SK-N-SH treated with all-trans-retinoic acid at 6 μM for 48 hours (cell line): ENCODE results near the gene TMEM69.

Experiments
- ATAC-seq: fragments of 200-7000 bp; cut with Tn5 transposase; 3 replicates; pipeline ENCODE4 v1.9.1; 2020; ENCODE audit warnings: mild to moderate bottlenecking, moderate library complexity
- ARNTL ChIP-seq: fragments of 450-650 bp; formaldehyde crosslinking; IDR thresholded peaks from 2 replicates; pipeline ENCODE4 v1.5.0; 2020; ENCODE audit warnings: low read depth, mild to moderate bottlenecking, moderate library complexity, borderline replicate concordance
- BACH2 ChIP-seq: fragments of 250-450 bp; sonication (Bioruptor Pico); IDR thresholded peaks from 2 replicates; pipeline ENCODE4 v1.9.0; 2021; ENCODE audit warnings: mild to moderate bottlenecking, borderline replicate concordance
- CREB5 ChIP-seq: fragments of 250-450 bp; sonication (Bioruptor Pico); IDR thresholded peaks from 2 replicates; pipeline ENCODE4 v1.5.1; 2020; ENCODE audit warnings: low read depth, mild to moderate bottlenecking, moderate library complexity
- CSDC2 ChIP-seq: fragments of 250-450 bp; sonication (Bioruptor Pico); IDR thresholded peaks from 2 replicates; pipeline ENCODE4 v1.5.0; 2020; ENCODE audit warnings: mild to moderate bottlenecking, moderate library complexity
- CSRNP3 ChIP-seq: fragments of 250-450 bp; sonication (Bioruptor Pico); IDR thresholded peaks from 2 replicates; pipeline ENCODE4 v1.5.1; 2021; ENCODE audit warnings: mild to moderate bottlenecking, moderate library complexity
- GLIS3 ChIP-seq: fragments of 250-450 bp; sonication (Bioruptor Pico); IDR thresholded peaks from 2 replicates; pipeline ENCODE4 v1.5.0; 2020; ENCODE audit warnings: mild to moderate bottlenecking, moderate library complexity
- ISL1 ChIP-seq: fragments of 250-450 bp; sonication (Bioruptor Pico); IDR thresholded peaks from 2 replicates; pipeline ENCODE4 v2.1.2; 2022; ENCODE audit warnings: mild to moderate bottlenecking, moderate library complexity
- OSR1 ChIP-seq: fragments of 250-450 bp; sonication (Bioruptor Pico); IDR thresholded peaks from 2 replicates; pipeline ENCODE4 v1.8.0; 2022; ENCODE audit warnings: moderate library complexity, mild to moderate bottlenecking, inconsistent platforms
- PATZ1 ChIP-seq: fragments of 250-450 bp; sonication (Bioruptor Pico); IDR thresholded peaks from 2 replicates; pipeline ENCODE4 v1.8.0; 2020; ENCODE audit warnings: mild to moderate bottlenecking, moderate library complexity, borderline replicate concordance
- POU6F1 ChIP-seq: fragments of 250-450 bp; sonication (Bioruptor Pico); IDR thresholded peaks from 2 replicates; pipeline ENCODE4 v1.8.0; 2021; ENCODE audit warnings: low read depth, mild to moderate bottlenecking, moderate library complexity, borderline replicate concordance
- PPARA ChIP-seq: fragments of 250-450 bp; sonication (Bioruptor Pico); IDR thresholded peaks from 2 replicates; pipeline ENCODE4 v1.5.0; 2020; ENCODE audit warnings: mild to moderate bottlenecking, borderline replicate concordance
- RARB ChIP-seq: fragments of 250-450 bp; sonication (Bioruptor Pico); IDR thresholded peaks from 2 replicates; pipeline ENCODE4 v1.8.0; 2021; ENCODE audit warnings: mild to moderate bottlenecking, moderate library complexity
- SNAI2 ChIP-seq: fragments of 250-450 bp; sonication (Bioruptor Pico); IDR thresholded peaks from 2 replicates; pipeline ENCODE4 v1.5.0; 2020; ENCODE audit warnings: mild to moderate bottlenecking, moderate library complexity
- TCF4 ChIP-seq: fragments of 250-450 bp; sonication (Bioruptor Pico); IDR thresholded peaks from 2 replicates; pipeline ENCODE4 v1.8.0; 2021; ENCODE audit warnings: mild to moderate bottlenecking, moderate library complexity, borderline replicate concordance
- TOX ChIP-seq: fragments of 250-450 bp; sonication (Bioruptor Pico); IDR thresholded peaks from 2 replicates; pipeline ENCODE4 v1.8.0; 2021; ENCODE audit warnings: mild to moderate bottlenecking, moderate library complexity, borderline replicate concordance
- TSHZ2 ChIP-seq: fragments of 250-450 bp; sonication (Bioruptor Pico); IDR thresholded peaks from 2 replicates; pipeline ENCODE4 v1.5.0; 2020; ENCODE audit warnings: mild to moderate bottlenecking, moderate library complexity
- ZC3H10 ChIP-seq: fragments of 250-450 bp; sonication (Bioruptor Pico); IDR thresholded peaks from 2 replicates; pipeline ENCODE4 v1.5.1; 2021; ENCODE audit warnings: mild to moderate bottlenecking, moderate library complexity
- ZFP3 ChIP-seq: fragments of 250-450 bp; sonication (Bioruptor Pico); IDR thresholded peaks from 2 replicates; pipeline ENCODE4 v1.5.0; 2020; ENCODE audit warnings: mild to moderate bottlenecking, moderate library complexity
- ZFP30 ChIP-seq: fragments of 450-650 bp; formaldehyde crosslinking; IDR thresholded peaks from 2 replicates; pipeline ENCODE4 v1.5.0; 2022; ENCODE audit warnings: mild to moderate bottlenecking, moderate library complexity
- ZNF565 ChIP-seq: fragments of 450-650 bp; formaldehyde crosslinking; conservative IDR thresholded peaks from 2 replicates; pipeline ENCODE4 v1.5.0; 2020; ENCODE audit warnings: low read depth, mild to moderate bottlenecking, moderate library complexity
- ZNF70 ChIP-seq: fragments of 450-650 bp; formaldehyde crosslinking; IDR thresholded peaks from 2 replicates; pipeline ENCODE4 v1.5.0; 2020; ENCODE audit warnings: mild to moderate bottlenecking, moderate library complexity
- ZNF8 ChIP-seq: fragments of 450-650 bp; formaldehyde crosslinking; IDR thresholded peaks from 2 replicates; pipeline ENCODE4 v1.5.0; 2020; ENCODE audit warnings: mild to moderate bottlenecking, moderate library complexity

Gene TMEM69

GRCh38 chr1:45660336-45660735 lies 27.6 kb upstream of the TMEM69 start:
- no peak for TF ChIP-seq TSHZ2 (CRISPR knock-in tag)
- no peak for TF ChIP-seq POU6F1 (CRISPR knock-in tag)
- no peak for TF ChIP-seq ZC3H10 (CRISPR knock-in tag)
- no peak for TF ChIP-seq ISL1
- TF ChIP-seq ARNTL = no peak
- no peak for TF ChIP-seq TOX (CRISPR knock-in tag)
- no peak for TF ChIP-seq ZFP3 (CRISPR knock-in tag)
- TF ChIP-seq ZNF565 (CRISPR knock-in tag) = no peak
- no peak for TF ChIP-seq BACH2
- no peak for TF ChIP-seq ZFP30 (CRISPR knock-in tag)
- TF ChIP-seq RARB (CRISPR knock-in tag) = no peak
- no peak for TF ChIP-seq CREB5
- no peak for TF ChIP-seq PATZ1 (CRISPR knock-in tag)
- no peak for TF ChIP-seq ZNF8 (CRISPR knock-in tag)
- TF ChIP-seq ZNF70 (CRISPR knock-in tag) = no peak
- TF ChIP-seq PPARA (CRISPR knock-in tag) = no peak
- TF ChIP-seq, all 23 proteins: peak for 0
- no peak for ATAC-seq

- no peak for ATAC-seq
- TF ChIP-seq ISL1 (no peak), ZNF8 (CRISPR knock-in tag) (no peak), TCF4 (no peak), CSRNP3 (CRISPR knock-in tag) (no peak), GLIS3 (CRISPR knock-in tag) (no peak), ZNF70 (CRISPR knock-in tag) (no peak), CSDC2 (no peak)
Observed at GRCh38 chr1:45666836-45667235, 21.1 kb upstream of the TMEM69 start.

- ATAC-seq = no peak
- TF ChIP-seq CSDC2 = no peak
- no peak for TF ChIP-seq SNAI2 (CRISPR knock-in tag)
- no peak for TF ChIP-seq TOX (CRISPR knock-in tag)
- TF ChIP-seq ZNF8 (CRISPR knock-in tag) = no peak
- TF ChIP-seq ARNTL = no peak
- TF ChIP-seq BACH2 = no peak
- no peak for TF ChIP-seq PPARA (CRISPR knock-in tag)
- no peak for TF ChIP-seq ZC3H10 (CRISPR knock-in tag)
- TF ChIP-seq GLIS3 (CRISPR knock-in tag) = no peak
- no peak for TF ChIP-seq PATZ1 (CRISPR knock-in tag)
- no peak for TF ChIP-seq OSR1 (CRISPR knock-in tag)
- TF ChIP-seq TCF4 = no peak
- TF ChIP-seq CREB5 = no peak
- TF ChIP-seq RARB (CRISPR knock-in tag) = no peak
Observed at GRCh38 chr1:45667321-45668111, 20.5 kb upstream of the TMEM69 start.
